K562 (cell line): ENCODE measurements around the gene PPM1F. TPM values are rescaled to one million over a fixed set of nuclear protein-coding genes. Genes with fewer than 3 reads are reported as not detected.

ENCODE experiments used
- ADNP ChIP-seq: fragments of 200-800 bp; sonication (Bioruptor generic); IDR thresholded peaks from 2 replicates; pipeline ENCODE4 v1.6.1; 2016; ENCODE audit warnings: missing genetic modification characterization, missing compliant biosample characterization
- CREBBP ChIP-seq: IDR thresholded peaks from one replicate; pipeline ENCODE4 v1.6.1; 2012; ENCODE audit warnings: low read depth, mild to moderate bottlenecking, control low read depth, inconsistent platforms, low read length
- CSDE1 ChIP-seq, 2 experiments: fragments of 450-650 bp; IDR thresholded peaks; 2 replicates each; pipeline ENCODE4 v1.6.1; 2016; ENCODE audit warnings: mild to moderate bottlenecking in 1 of 2
- DACH1 ChIP-seq: fragments of 450-650 bp; IDR thresholded peaks from 2 replicates; pipeline ENCODE4 v1.6.1; 2018; ENCODE audit not compliant: partially characterized antibody
- E2F5 ChIP-seq: sonication (generic); formaldehyde crosslinking; IDR thresholded peaks from 2 replicates; pipeline ENCODE4 v1.8.0; 2022; ENCODE audit warnings: mild to moderate bottlenecking, missing genetic modification reagents
- EZH2 ChIP-seq: IDR thresholded peaks from 2 replicates; pipeline ENCODE4 v1.6.1; 2012; ENCODE audit warnings: low read depth, mild to moderate bottlenecking, inconsistent platforms, low read length, borderline replicate concordance
- FOXA3 ChIP-seq, 2 experiments: fragments of 450-650 bp in 1 of 2; sonication (generic) in 1 of 2; formaldehyde crosslinking; IDR thresholded peaks in 1 of 2; conservative IDR thresholded peaks in 1 of 2; 2 replicates each; pipeline versions ENCODE4 v1.4.0 to v1.8.0; 2020 to 2022; ENCODE audit warnings: mild to moderate bottlenecking in 2 of 2, missing genetic modification reagents in 1 of 2
- FOXP1 ChIP-seq: sonication (generic); formaldehyde crosslinking; IDR thresholded peaks from 2 replicates; pipeline ENCODE4 v1.8.0; 2022; ENCODE audit warnings: mild to moderate bottlenecking, missing genetic modification reagents
- HNRNPLL ChIP-seq: fragments of 200-400 bp; formaldehyde crosslinking; IDR thresholded peaks from 2 replicates; pipeline ENCODE4 v1.6.1; 2017; ENCODE audit warnings: low read length, low read depth, mild to moderate bottlenecking; ENCODE audit not compliant: poor library complexity, severe bottlenecking
- JUNB ChIP-seq: fragments of 450-650 bp; formaldehyde crosslinking; conservative IDR thresholded peaks from 2 replicates; pipeline ENCODE4 v1.4.0; 2020; ENCODE audit warnings: mild to moderate bottlenecking
- KAT2B ChIP-seq: IDR thresholded peaks from one replicate; pipeline ENCODE4 v1.6.1; 2012; ENCODE audit warnings: low read depth, mild to moderate bottlenecking, control low read depth, inconsistent platforms, low read length, moderate library complexity
- MAZ ChIP-seq, 2 experiments: fragments of 450-650 bp in 1 of 2; sonication (generic) in 1 of 2; formaldehyde crosslinking; IDR thresholded peaks in 1 of 2; conservative IDR thresholded peaks in 1 of 2; 2 replicates each; pipeline versions ENCODE4 v1.4.0 to v1.5.0; 2020; ENCODE audit warnings: mild to moderate bottlenecking in 1 of 2, missing genetic modification reagents in 1 of 2
- MTA1 ChIP-seq: fragments of 450-650 bp; IDR thresholded peaks from 2 replicates; pipeline ENCODE4 v1.6.1; 2017; ENCODE audit warnings: borderline replicate concordance
- NCOA6 ChIP-seq: fragments of 450-650 bp; IDR thresholded peaks from 2 replicates; pipeline ENCODE4 v1.6.1; 2017; ENCODE audit warnings: mild to moderate bottlenecking
- PHB2 ChIP-seq: fragments of 450-650 bp; IDR thresholded peaks from 2 replicates; pipeline ENCODE4 v1.6.1; 2017; ENCODE audit warnings: low read depth
- PURB ChIP-seq: sonication (generic); formaldehyde crosslinking; IDR thresholded peaks from 2 replicates; pipeline ENCODE4 v1.9.0; 2021; ENCODE audit warnings: low read depth, mild to moderate bottlenecking, missing genetic modification reagents
- STAT6 ChIP-seq: sonication (generic); formaldehyde crosslinking; IDR thresholded peaks from 2 replicates; pipeline ENCODE4 v1.8.1; 2023; ENCODE audit warnings: mild to moderate bottlenecking, missing genetic modification reagents
- ZNF12 ChIP-seq: sonication (generic); formaldehyde crosslinking; IDR thresholded peaks from 2 replicates; pipeline ENCODE4 v1.4.0; 2020; ENCODE audit warnings: mild to moderate bottlenecking, missing genetic modification reagents
- ZNF217 ChIP-seq: sonication (generic); formaldehyde crosslinking; IDR thresholded peaks from 2 replicates; pipeline ENCODE4 v1.8.0; 2022; ENCODE audit warnings: mild to moderate bottlenecking, missing genetic modification reagents
- ZNF41 ChIP-seq: fragments of 250-450 bp; sonication (Bioruptor Pico); conservative IDR thresholded peaks from 2 replicates; pipeline ENCODE4 v1.4.0; 2020; ENCODE audit warnings: mild to moderate bottlenecking
- polyA plus RNA-seq, 8 experiments: library from polyadenylated mRNA; depleted of rRNA in 4 of 8; stranded (reverse) in 5 of 8; unstranded in 3 of 8; fragments of >200 nt; fragmentation: Nextera tagmentation in 2 of 8; fragmentation: Illumina TruSeq in 1 of 8; extraction: Ambion mirVana in 2 of 8; extraction: Trizol in 1 of 8; gene quantifications; 2 replicates each; pipeline versions ENCODE4 v1.2.1 to v1.2.3, GENCODE V29; 2011 to 2014; ENCODE audit warnings: inconsistent platforms in 1 of 8, missing spikeins in 1 of 8
- total RNA-seq, 7 experiments: library from RNA; depleted of rRNA in 6 of 7; stranded (reverse); fragments of >200 nt in 6 of 7; fragmentation: Illumina TruSeq in 2 of 7; extraction: Trizol in 2 of 7; gene quantifications; 2 replicates each; pipeline versions ENCODE4 v1.2.1 to v1.2.3, GENCODE V29; 2011 to 2021; ENCODE audit warnings: low replicate concordance in 1 of 7
- TF ChIP-seq, protein P1 (sequence below): fragments of 250-450 bp; sonication (Bioruptor Pico); IDR thresholded peaks from 2 replicates; pipeline ENCODE4 v1.8.0; 2022; ENCODE audit warnings: moderate library complexity, mild to moderate bottlenecking, inconsistent platforms
- TF ChIP-seq, protein P2 (sequence below): fragments of 250-450 bp; sonication (Bioruptor Pico); IDR thresholded peaks from 2 replicates; pipeline ENCODE4 v1.4.0; 2020; ENCODE audit warnings: mild to moderate bottlenecking
- TF ChIP-seq, protein P3 (sequence below): fragments of 450-650 bp; formaldehyde crosslinking; IDR thresholded peaks from 2 replicates; pipeline ENCODE4 v1.4.0; 2022; ENCODE audit warnings: mild to moderate bottlenecking, moderate library complexity

PPM1F gene
- total and polyA plus RNA-seq, 9 of the 15 experiments (the other 6 are each of a cell fraction or from before 2014, with no cell fraction given), result 2.1 to 159 (median 64.0) TPM

GRCh38 chr22:21964918-21965484 lies 12.4 kb upstream of the PPM1F start (continued):
- no peak for TF ChIP-seq E2F5 (CRISPR knock-in tag)
- TF ChIP-seq MAZ (CRISPR knock-in tag; conservative IDR thresholded peaks at IDR 0.05 in 1 of 2, IDR thresholded peaks at IDR 0.05 in 1 of 2), result no peak
- TF ChIP-seq, protein P1, sequence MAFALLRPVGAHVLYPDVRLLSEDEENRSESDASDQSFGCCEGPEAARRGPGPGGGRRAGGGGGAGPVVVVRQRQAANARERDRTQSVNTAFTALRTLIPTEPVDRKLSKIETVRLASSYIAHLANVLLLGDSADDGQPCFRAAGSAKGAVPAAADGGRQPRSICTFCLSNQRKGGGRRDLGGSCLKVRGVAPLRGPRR (CRISPR knock-in tag), result no peak
- no peak for TF ChIP-seq EZH2
- TF ChIP-seq PHB2, result no peak
- TF ChIP-seq ADNP (tag), result no peak
- TF ChIP-seq, protein P2, sequence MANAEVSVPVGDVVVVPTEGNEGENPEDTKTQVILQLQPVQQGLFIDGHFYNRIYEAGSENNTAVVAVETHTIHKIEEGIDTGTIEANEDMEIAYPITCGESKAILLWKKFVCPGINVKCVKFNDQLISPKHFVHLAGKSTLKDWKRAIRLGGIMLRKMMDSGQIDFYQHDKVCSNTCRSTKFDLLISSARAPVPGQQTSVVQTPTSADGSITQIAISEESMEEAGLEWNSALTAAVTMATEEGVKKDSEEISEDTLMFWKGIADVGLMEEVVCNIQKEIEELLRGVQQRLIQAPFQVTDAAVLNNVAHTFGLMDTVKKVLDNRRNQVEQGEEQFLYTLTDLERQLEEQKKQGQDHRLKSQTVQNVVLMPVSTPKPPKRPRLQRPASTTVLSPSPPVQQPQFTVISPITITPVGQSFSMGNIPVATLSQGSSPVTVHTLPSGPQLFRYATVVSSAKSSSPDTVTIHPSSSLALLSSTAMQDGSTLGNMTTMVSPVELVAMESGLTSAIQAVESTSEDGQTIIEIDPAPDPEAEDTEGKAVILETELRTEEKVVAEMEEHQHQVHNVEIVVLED, result 0 out of 2 replicates have a peak, but pooled peaks have one; percentile 5
- no peak for TF ChIP-seq CSDE1 (IDR thresholded peaks at IDR 0.05)
- no peak; the same call in 1 of the 2 replicates for TF ChIP-seq ZNF12 (CRISPR knock-in tag)
- TF ChIP-seq, protein P3, sequence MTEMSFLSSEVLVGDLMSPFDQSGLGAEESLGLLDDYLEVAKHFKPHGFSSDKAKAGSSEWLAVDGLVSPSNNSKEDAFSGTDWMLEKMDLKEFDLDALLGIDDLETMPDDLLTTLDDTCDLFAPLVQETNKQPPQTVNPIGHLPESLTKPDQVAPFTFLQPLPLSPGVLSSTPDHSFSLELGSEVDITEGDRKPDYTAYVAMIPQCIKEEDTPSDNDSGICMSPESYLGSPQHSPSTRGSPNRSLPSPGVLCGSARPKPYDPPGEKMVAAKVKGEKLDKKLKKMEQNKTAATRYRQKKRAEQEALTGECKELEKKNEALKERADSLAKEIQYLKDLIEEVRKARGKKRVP (CRISPR knock-in tag), result no peak
- peak; percentile 50; the same call in 1 of the 2 replicates for TF ChIP-seq FOXP1
- TF ChIP-seq MTA1, result no peak
- TF ChIP-seq CREBBP, result no peak
- no peak for TF ChIP-seq HNRNPLL
- no peak for TF ChIP-seq STAT6 (CRISPR knock-in tag)
- no peak for TF ChIP-seq NCOA6
- TF ChIP-seq DACH1, result no peak
- TF ChIP-seq KAT2B, result no peak
- no peak for TF ChIP-seq ZNF41
- no peak for TF ChIP-seq FOXA3 (CRISPR knock-in tag; conservative IDR thresholded peaks at IDR 0.05 in 1 of 2, IDR thresholded peaks at IDR 0.05 in 1 of 2)
- TF ChIP-seq PURB, result no peak
- no peak for TF ChIP-seq JUNB (CRISPR knock-in tag)
- TF ChIP-seq ZNF217 (CRISPR knock-in tag), result no peak
